DMS53 (cell line): Measurements from ENCODE around the gene ENDOD1.

ENCODE experiments used
- DNase-seq: peaks from one replicate; lab custom pipeline; 2025; lab: John Stamatoyannopoulos, UW

Gene ENDOD1

DNA sequence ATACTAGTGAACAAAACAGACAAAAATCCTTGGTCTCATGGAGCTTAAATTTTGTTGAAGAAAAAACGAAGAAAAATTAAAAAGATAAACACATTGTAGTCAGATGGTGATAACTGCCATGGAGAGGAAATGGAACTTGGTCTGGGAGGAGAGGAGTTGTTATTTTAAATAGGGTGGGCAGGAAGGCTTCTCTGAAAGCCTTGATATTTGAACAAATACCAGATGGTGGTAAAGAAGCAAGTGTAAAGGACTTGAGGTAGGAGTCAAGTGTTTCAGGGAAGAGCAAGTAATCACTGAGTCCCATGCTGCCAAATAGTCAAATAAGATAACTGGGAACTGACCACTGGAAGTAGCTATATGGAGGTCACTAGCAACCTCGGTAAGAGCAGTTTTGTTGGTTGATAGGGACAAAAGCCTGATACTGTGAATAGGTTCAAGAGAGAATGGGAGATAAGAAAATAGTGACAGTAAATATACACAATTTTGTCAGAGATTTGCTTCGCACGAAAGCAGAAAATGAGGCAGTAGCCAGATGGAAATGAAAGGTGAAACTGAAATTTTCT is 86.3 kb downstream of the ENDOD1 start:
- no peak for DNase-seq
